CD8-positive, alpha-beta memory T cell (primary cell): ENCODE results near the gene KCTD3. TPM values are rescaled to one million over a fixed set of nuclear protein-coding genes. Genes with fewer than 3 reads are reported as not detected.

Source experiments
- CTCF ChIA-PET: fragments of 350-600 bp; sonication (Branson Sonifier 250); formaldehyde crosslinking; loops from one replicate; lab custom pipeline; 2021; ENCODE audit warnings: antibody characterized with exemption; lab: Charles Lee
- POLR2A ChIA-PET: fragments of 350-600 bp; sonication (Branson Sonifier 250); formaldehyde crosslinking; loops from one replicate; lab custom pipeline; 2021; ENCODE audit warnings: antibody characterized with exemption; lab: Charles Lee
- DNase-seq, 5 donors: peaks; one replicate each; pipeline versions ENCODE4 v3.0.0 to v3.0.0-alpha.2; 2020 to 2022; ENCODE audit warnings: mixed read lengths in 1 of 5
- H3K27ac ChIP-seq: one replicate; pipeline ENCODE4 v1.7.0; 2013; ENCODE audit warnings: low read depth, mild to moderate bottlenecking, low read length, moderate library complexity
- H3K27me3 ChIP-seq: 2 replicates; pipeline ENCODE4 v1.7.0; 2013; ENCODE audit warnings: low read length, mild to moderate bottlenecking; ENCODE audit not compliant: insufficient read depth, poor library complexity, severe bottlenecking
- H3K36me3 ChIP-seq: 2 replicates; pipeline ENCODE4 v1.7.0; 2013; ENCODE audit warnings: mild to moderate bottlenecking, low read length, moderate library complexity; ENCODE audit not compliant: insufficient read depth
- H3K4me1 ChIP-seq: 2 replicates; pipeline ENCODE4 v1.7.0; 2013; ENCODE audit warnings: mild to moderate bottlenecking, low read length, moderate library complexity; ENCODE audit not compliant: insufficient read depth
- H3K4me3 ChIP-seq: 2 replicates; pipeline ENCODE4 v1.7.0; 2013; ENCODE audit warnings: mild to moderate bottlenecking, low read length
- H3K9me3 ChIP-seq: 2 replicates; pipeline ENCODE4 v1.7.0; 2013; ENCODE audit warnings: mild to moderate bottlenecking, low read length
- H3K27ac Mint-ChIP-seq, 8 donors: one replicate each; pipeline ENCODE4 v1.8.0; 2020 to 2021; ENCODE audit warnings: mixed read lengths in 8 of 8, mild to moderate bottlenecking in 6 of 8, inconsistent platforms in 3 of 8, moderate library complexity in 3 of 8
- H3K27me3 Mint-ChIP-seq, 2 donors: one replicate each; pipeline ENCODE4 v1.8.0; 2020 to 2021; ENCODE audit warnings: mixed read lengths in 2 of 2, mild to moderate bottlenecking in 1 of 2, moderate library complexity in 1 of 2
- H3K36me3 Mint-ChIP-seq, 3 donors: one replicate each; pipeline ENCODE4 v1.8.0; 2020 to 2021; ENCODE audit warnings: mixed read lengths in 3 of 3, inconsistent platforms in 1 of 3, mild to moderate bottlenecking in 1 of 3
- H3K4me1 Mint-ChIP-seq, 3 donors: one replicate each; pipeline ENCODE4 v1.8.0; 2020 to 2021; ENCODE audit warnings: mixed read lengths in 3 of 3, inconsistent platforms in 1 of 3, mild to moderate bottlenecking in 1 of 3
- H3K4me3 Mint-ChIP-seq, 7 donors: one replicate each; pipeline ENCODE4 v1.8.0; 2020 to 2021; ENCODE audit warnings: mixed read lengths in 7 of 7, mild to moderate bottlenecking in 6 of 7, moderate library complexity in 4 of 7, inconsistent platforms in 2 of 7
- H3K9me3 Mint-ChIP-seq, 5 donors: one replicate each; pipeline ENCODE4 v1.8.0; 2020 to 2022; ENCODE audit warnings: mixed read lengths in 5 of 5, mild to moderate bottlenecking in 3 of 5, moderate library complexity in 2 of 5, inconsistent platforms in 1 of 5
- polyA plus RNA-seq: library from polyadenylated mRNA; unstranded; fragments of 300-500 nt; fragmentation: Illumina TruSeq; gene quantifications from one replicate; pipeline ENCODE4 v1.2.3, GENCODE V29; 2021
- total RNA-seq, 2 experiments: library from RNA; stranded (reverse); gene quantifications; one replicate each; pipeline ENCODE4 v1.2.3, GENCODE V29; 2021

Gene KCTD3
- total and polyA plus RNA-seq, 3 experiments from 2014 or later = 0.43 to 0.79 (median 0.64) TPM

- H3K27ac Mint-ChIP-seq = peak overlapping the region in 1 of 8 donors; percentile 79
- H3K27ac ChIP-seq = no peak overlapping the region
- H3K9me3 Mint-ChIP-seq = peaks cover 0 to 19% (median 5%) of the 10 kb centered on the region in 5 donors
- H3K27me3 ChIP-seq = no peaks in the 10 kb centered on the region
- no peak for DNase-seq
- no peak overlapping the region for H3K4me3 ChIP-seq
- CTCF ChIA-PET = no interaction called here
- no peaks in the 10 kb centered on the region for H3K9me3 ChIP-seq
- no peaks in the 10 kb centered on the region for H3K36me3 ChIP-seq
- no peak overlapping the region for H3K4me3 Mint-ChIP-seq
- POLR2A ChIA-PET = no interaction called here
- no peaks in the 10 kb centered on the region for H3K27me3 Mint-ChIP-seq
- no peaks in the 10 kb centered on the region for H3K4me1 Mint-ChIP-seq
- H3K36me3 Mint-ChIP-seq = no peaks in the 10 kb centered on the region
- H3K4me1 ChIP-seq = no peaks in the 10 kb centered on the region
Measured at GRCh38 chr1:215589650-215590435, 22.7 kb downstream of the KCTD3 start.

DNA sequence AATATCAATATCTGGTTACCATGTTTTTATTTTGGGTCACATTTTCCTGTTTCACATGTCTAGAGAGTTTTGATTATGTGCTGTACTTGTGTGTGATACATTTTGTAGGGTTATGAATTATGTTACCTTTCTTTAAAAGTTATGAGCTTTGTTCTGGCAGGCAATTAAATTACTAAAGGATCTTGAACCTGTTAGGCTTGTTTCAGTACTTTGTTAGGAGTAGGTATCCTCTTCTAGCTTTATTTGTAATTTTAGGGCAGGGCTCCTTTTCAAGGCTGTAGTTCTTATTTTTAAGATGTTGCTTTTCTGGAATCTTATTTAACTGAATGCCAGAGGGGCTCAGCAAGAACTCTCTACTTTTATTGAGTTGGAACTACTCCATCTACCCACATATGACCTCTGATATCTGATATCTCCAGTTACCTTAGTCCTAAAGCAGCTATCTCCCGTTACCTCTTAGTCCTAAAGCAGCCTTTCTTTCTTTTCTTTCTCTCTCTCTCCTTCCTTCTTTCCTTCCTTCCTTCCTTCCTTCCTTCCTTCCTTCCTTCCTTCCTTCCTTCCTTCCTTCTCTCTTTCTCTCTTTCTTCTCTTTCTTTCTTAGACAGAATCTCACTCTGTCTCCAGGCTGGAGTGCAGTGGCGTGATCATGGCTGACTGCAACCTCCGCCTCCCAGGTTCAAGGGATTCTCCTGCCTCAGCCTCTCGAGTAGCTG lies 23.8 kb downstream of the KCTD3 start:
- Histone ChIP-seq H3K27ac (no peak overlapping the region), H3K27me3 (no peaks in the 10 kb centered on the region), H3K36me3 (no peaks in the 10 kb centered on the region), H3K9me3 (no peaks in the 10 kb centered on the region), H3K4me3 (no peak overlapping the region), H3K4me1 (no peaks in the 10 kb centered on the region)
- no peaks in the 10 kb centered on the region for H3K4me1 Mint-ChIP-seq
- no peaks in the 10 kb centered on the region for H3K27me3 Mint-ChIP-seq
- no peak overlapping the region for H3K4me3 Mint-ChIP-seq
- ChIA-PET POLR2A (no interaction called here), CTCF (no interaction called here)
- no peak overlapping the region for H3K27ac Mint-ChIP-seq
- no peaks in the 10 kb centered on the region for H3K36me3 Mint-ChIP-seq
- H3K9me3 Mint-ChIP-seq = peaks cover 0 to 12% (median 7%) of the 10 kb centered on the region in 5 donors
- no peak for DNase-seq

GRCh38 chr1:215594640-215595039 lies 27.5 kb downstream of the KCTD3 start:
- Histone ChIP-seq H3K9me3 (no peaks in the 10 kb centered on the region), H3K27ac (no peak overlapping the region), H3K4me3 (no peak overlapping the region), H3K4me1 (no peaks in the 10 kb centered on the region), H3K27me3 (no peaks in the 10 kb centered on the region), H3K36me3 (no peaks in the 10 kb centered on the region)
- Mint-ChIP-seq H3K4me3 (no peak overlapping the region), H3K27ac (no peak overlapping the region), H3K9me3 (peaks cover 0 to 17% (median 8%) of the 10 kb centered on the region in 5 donors), H3K4me1 (no peaks in the 10 kb centered on the region), H3K27me3 (no peaks in the 10 kb centered on the region), H3K36me3 (peaks cover 0 to 2% (median 0%) of the 10 kb centered on the region in 3 donors)
- DNase-seq = no peak
- ChIA-PET POLR2A (no interaction called here), CTCF (no interaction called here)

- no peaks in the 10 kb centered on the region for H3K9me3 ChIP-seq
- no peaks in the 10 kb centered on the region for H3K27me3 Mint-ChIP-seq
- peaks cover 0 to 2% (median 0%) of the 10 kb centered on the region in 3 donors for H3K36me3 Mint-ChIP-seq
- H3K4me3 Mint-ChIP-seq = no peak overlapping the region
- no peak for DNase-seq
- CTCF ChIA-PET = no interaction called here
- no peak overlapping the region for H3K4me3 ChIP-seq
- H3K27me3 ChIP-seq = no peaks in the 10 kb centered on the region
- no peak overlapping the region for H3K27ac ChIP-seq
- no peaks in the 10 kb centered on the region for H3K4me1 Mint-ChIP-seq
- H3K27ac Mint-ChIP-seq = no peak overlapping the region
- POLR2A ChIA-PET = no interaction called here
- peaks cover 0 to 16% (median 8%) of the 10 kb centered on the region in 5 donors for H3K9me3 Mint-ChIP-seq
- no peaks in the 10 kb centered on the region for H3K36me3 ChIP-seq
- no peaks in the 10 kb centered on the region for H3K4me1 ChIP-seq
Measured at GRCh38 chr1:215595231-215595630, 28.1 kb downstream of the KCTD3 start.

- POLR2A ChIA-PET = no interaction called here
- Mint-ChIP-seq H3K9me3 (peaks cover 0 to 13% (median 4%) of the 10 kb centered on the region in 5 donors), H3K27me3 (no peaks in the 10 kb centered on the region), H3K36me3 (peaks cover 0 to 2% (median 0%) of the 10 kb centered on the region in 3 donors), H3K4me1 (no peaks in the 10 kb centered on the region), H3K27ac (no peak overlapping the region), H3K4me3 (no peak overlapping the region)
- no peaks in the 10 kb centered on the region for H3K27me3 ChIP-seq
- no peaks in the 10 kb centered on the region for H3K9me3 ChIP-seq
- H3K4me3 ChIP-seq = no peak overlapping the region
- H3K4me1 ChIP-seq = no peaks in the 10 kb centered on the region
- CTCF ChIA-PET = no interaction called here
- DNase-seq = no peak
- no peak overlapping the region for H3K27ac ChIP-seq
- no peaks in the 10 kb centered on the region for H3K36me3 ChIP-seq
Measured at GRCh38 chr1:215597961-215598360, 30.9 kb downstream of the KCTD3 start.

DNA sequence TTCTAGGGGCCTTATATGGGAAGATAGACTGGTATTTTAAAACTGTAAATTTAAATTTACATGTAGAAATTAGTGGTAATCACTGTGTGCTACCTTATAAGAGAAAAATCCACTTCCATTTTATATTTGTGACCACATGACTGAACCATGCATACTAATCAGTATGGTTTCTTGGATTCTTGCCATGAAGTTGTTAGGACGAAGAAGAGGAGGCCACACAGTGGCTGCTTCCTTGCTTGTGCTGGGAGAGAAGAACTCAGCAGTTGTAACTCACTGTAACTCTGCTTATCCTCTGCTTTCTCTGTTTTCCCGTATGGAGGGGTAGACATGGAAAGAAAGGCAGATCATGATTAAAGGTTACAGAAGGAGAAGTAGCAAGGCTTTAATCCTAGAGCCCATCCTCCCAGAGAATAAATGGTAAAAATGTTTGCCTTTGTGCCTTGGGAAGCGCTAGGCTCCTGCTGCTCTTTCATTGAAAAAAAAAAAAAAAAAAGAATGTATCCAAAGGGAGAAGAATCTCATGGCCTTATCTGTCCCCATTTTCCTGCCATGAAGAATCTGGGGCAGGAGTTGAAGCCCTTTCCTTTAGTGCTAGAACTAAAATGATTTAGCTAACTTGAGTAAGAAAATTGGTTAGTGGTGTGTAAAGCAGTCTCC lies 32.4 kb downstream of the KCTD3 start:
- H3K36me3 Mint-ChIP-seq = peaks cover 0 to 2% (median 0%) of the 10 kb centered on the region in 3 donors
- no peak overlapping the region for H3K4me3 Mint-ChIP-seq
- Histone ChIP-seq H3K36me3 (no peaks in the 10 kb centered on the region), H3K9me3 (no peaks in the 10 kb centered on the region), H3K4me1 (no peaks in the 10 kb centered on the region), H3K27me3 (no peaks in the 10 kb centered on the region), H3K27ac (no peak overlapping the region), H3K4me3 (no peak overlapping the region)
- H3K27me3 Mint-ChIP-seq = no peaks in the 10 kb centered on the region
- no peaks in the 10 kb centered on the region for H3K4me1 Mint-ChIP-seq
- no peak overlapping the region for H3K27ac Mint-ChIP-seq
- no peak for DNase-seq
- ChIA-PET POLR2A (no interaction called here), CTCF (no interaction called here)
- peaks cover 0 to 9% (median 4%) of the 10 kb centered on the region in 5 donors for H3K9me3 Mint-ChIP-seq

DNA sequence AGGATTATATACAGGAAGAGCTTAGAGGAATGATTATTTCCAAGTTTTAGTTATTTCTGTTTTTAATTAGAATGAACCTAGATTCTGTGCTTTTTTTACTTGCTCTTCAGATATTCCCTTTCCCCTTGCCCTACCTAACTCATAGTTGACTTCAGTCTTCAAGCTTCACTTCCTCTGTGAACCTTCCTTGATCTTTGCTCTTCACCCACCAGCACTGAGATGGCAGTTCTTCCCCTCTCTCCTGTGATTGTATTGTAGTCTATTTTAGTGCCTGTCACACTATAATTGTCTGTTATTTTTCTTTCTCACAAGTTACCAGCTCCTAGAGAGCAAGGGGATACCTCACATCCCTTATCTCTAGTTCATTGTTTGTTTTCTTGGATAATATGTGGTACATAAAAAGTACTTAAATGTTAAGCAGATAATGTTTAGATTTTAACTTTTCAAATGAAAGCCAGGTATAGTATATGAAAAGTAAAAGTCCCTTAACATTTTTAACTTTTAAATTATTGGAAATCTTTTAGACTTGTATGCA lies 33.2 kb downstream of the KCTD3 start:
- Histone ChIP-seq H3K27me3 (no peaks in the 10 kb centered on the region), H3K36me3 (no peaks in the 10 kb centered on the region), H3K4me1 (no peaks in the 10 kb centered on the region), H3K9me3 (no peaks in the 10 kb centered on the region), H3K4me3 (no peak overlapping the region), H3K27ac (no peak overlapping the region)
- peaks cover 0 to 9% (median 4%) of the 10 kb centered on the region in 5 donors for H3K9me3 Mint-ChIP-seq
- H3K36me3 Mint-ChIP-seq = peaks cover 0 to 2% (median 0%) of the 10 kb centered on the region in 3 donors
- ChIA-PET POLR2A (no interaction called here), CTCF (no interaction called here)
- H3K27me3 Mint-ChIP-seq = no peaks in the 10 kb centered on the region
- DNase-seq = no peak
- no peaks in the 10 kb centered on the region for H3K4me1 Mint-ChIP-seq
- no peak overlapping the region for H3K4me3 Mint-ChIP-seq
- H3K27ac Mint-ChIP-seq = no peak overlapping the region

GRCh38 chr1:215600867-215601266 lies 33.8 kb downstream of the KCTD3 start:
- Mint-ChIP-seq H3K27ac (no peak overlapping the region), H3K4me3 (no peak overlapping the region), H3K9me3 (peaks cover 0 to 9% (median 4%) of the 10 kb centered on the region in 5 donors), H3K4me1 (no peaks in the 10 kb centered on the region), H3K36me3 (peaks cover 0 to 2% (median 0%) of the 10 kb centered on the region in 3 donors), H3K27me3 (no peaks in the 10 kb centered on the region)
- H3K4me3 ChIP-seq = no peak overlapping the region
- H3K9me3 ChIP-seq = no peaks in the 10 kb centered on the region
- DNase-seq = no peak
- no peak overlapping the region for H3K27ac ChIP-seq
- ChIA-PET CTCF (no interaction called here), POLR2A (no interaction called here)
- no peaks in the 10 kb centered on the region for H3K36me3 ChIP-seq
- H3K27me3 ChIP-seq = no peaks in the 10 kb centered on the region
- H3K4me1 ChIP-seq = no peaks in the 10 kb centered on the region
